Body of pancreas (tissue), 4 donors: ENCODE measurements around the gene MUC21. TPM values are rescaled to one million over a fixed set of nuclear protein-coding genes. Genes with fewer than 3 reads are reported as not detected.
"Not testable (repeated sequence)": the region's sequence is repeated elsewhere in the genome, so short reads cannot be mapped to it uniquely, and the experiment has no call there.

Experiments
- ATAC-seq: fragments of 150-250 bp; one replicate; pipeline ENCODE4 v1.9.1; 2016
- DNase-seq, 4 donors: peaks; one replicate each; pipeline ENCODE4 v3.0.0-alpha.2; 2019
- H3K27ac ChIP-seq, 4 donors: fragments of 200-600 bp; sonication (generic); 1 replicate in 3 of 4; 2 replicates in 1 of 4; pipeline versions ENCODE4 v1.5.1 to v1.6.1; 2016 to 2019; ENCODE audit warnings: mild to moderate bottlenecking in 1 of 4, mixed read lengths in 1 of 4, moderate library complexity in 1 of 4
- H3K27me3 ChIP-seq, 2 donors: fragments of 200-600 bp; sonication (generic); one replicate each; pipeline ENCODE4 v1.6.0; 2016; ENCODE audit warnings: mild to moderate bottlenecking in 1 of 2
- H3K36me3 ChIP-seq, 2 donors: fragments of 200-600 bp; sonication (generic); replicated peaks in 1 of 2; 2 replicates each; pipeline ENCODE4 v1.5.1; 2016; ENCODE audit warnings: low read depth in 2 of 2; ENCODE audit not compliant: insufficient read depth in 1 of 2
- H3K4me1 ChIP-seq: fragments of 200-600 bp; sonication (generic); one replicate; pipeline ENCODE4 v1.6.0; 2016
- H3K4me3 ChIP-seq, 2 donors: fragments of 200-600 bp; sonication (generic); 1 replicate in 1 of 2; 2 replicates in 1 of 2; pipeline ENCODE4 v1.5.1; 2016 to 2019
- H3K9me3 ChIP-seq, 3 donors: fragments of 200-600 bp; sonication (generic); 1 replicate in 2 of 3; 2 replicates in 1 of 3; pipeline ENCODE4 v1.5.1; 2016
- POLR2A ChIP-seq, 3 donors: fragments of 450-650 bp; IDR thresholded peaks; one replicate each; pipeline ENCODE4 v1.6.1; 2016; ENCODE audit warnings: antibody characterized with exemption in 3 of 3, mild to moderate bottlenecking in 2 of 3
- WGBS, 2 donors: methylation state at CpG; one replicate each; pipeline ENCODE4 v1.1.5; 2017; 5-methylcytosine and 5-hydroxymethylcytosine counted together
- intact Hi-C: fragments of 100-400 bp; cut with DNase I; formaldehyde crosslinking; loops from one replicate; pipeline ENCODE4 v1.15.1; 2023
- total RNA-seq, 2 donors: library from RNA; depleted of rRNA; stranded (reverse); fragments of >200 nt; gene quantifications; one replicate each; pipeline ENCODE4 v1.1.0, GENCODE V29; 2016
- TF ChIP-seq, protein P1 (sequence below), 7 experiments: fragments of 450-650 bp in 4 of 7; fragments of 200-600 bp in 3 of 7; sonication (generic) in 3 of 7; IDR thresholded peaks; one replicate each; pipeline ENCODE4 v1.5.1; 2016 to 2019; ENCODE audit warnings: antibody characterized with exemption in 7 of 7

MUC21 gene
- total RNA-seq, 2 donors from 2014 or later: not detected

DNA sequence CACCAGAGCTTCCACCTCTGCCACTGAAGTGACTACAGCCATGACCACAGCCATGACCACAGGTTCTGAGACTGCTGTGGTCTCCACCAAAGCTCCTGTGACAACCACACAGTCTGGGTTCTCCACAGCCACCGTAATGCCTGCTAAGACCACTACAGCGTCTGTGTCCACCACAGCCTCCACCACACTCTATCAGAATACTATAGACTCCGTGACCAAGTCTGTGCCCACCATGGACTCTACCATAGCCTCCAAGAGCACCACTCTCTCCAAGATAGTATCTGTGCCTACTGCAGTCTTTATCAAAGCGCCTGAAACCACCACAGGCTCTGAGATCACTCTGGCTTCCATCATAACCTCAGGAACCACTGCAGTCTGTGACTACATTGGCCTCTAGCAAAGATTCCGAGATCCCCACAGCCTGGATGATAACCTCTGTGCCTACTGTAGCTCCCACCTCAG, 18.3 kb upstream of the MUC21 start:
- 70 to 91% methylated on average over 5 of the region's 5 CpGs for WGBS, 2 donors
- no peak for DNase-seq
- H3K36me3 ChIP-seq: no peaks in the 10 kb centered on the region
- H3K4me3 ChIP-seq: no peak overlapping the region
- no peak overlapping the region for H3K27ac ChIP-seq
- H3K4me1 ChIP-seq: no peaks in the 10 kb centered on the region
- intact Hi-C loops: no loop called here
- TF ChIP-seq, protein P1, sequence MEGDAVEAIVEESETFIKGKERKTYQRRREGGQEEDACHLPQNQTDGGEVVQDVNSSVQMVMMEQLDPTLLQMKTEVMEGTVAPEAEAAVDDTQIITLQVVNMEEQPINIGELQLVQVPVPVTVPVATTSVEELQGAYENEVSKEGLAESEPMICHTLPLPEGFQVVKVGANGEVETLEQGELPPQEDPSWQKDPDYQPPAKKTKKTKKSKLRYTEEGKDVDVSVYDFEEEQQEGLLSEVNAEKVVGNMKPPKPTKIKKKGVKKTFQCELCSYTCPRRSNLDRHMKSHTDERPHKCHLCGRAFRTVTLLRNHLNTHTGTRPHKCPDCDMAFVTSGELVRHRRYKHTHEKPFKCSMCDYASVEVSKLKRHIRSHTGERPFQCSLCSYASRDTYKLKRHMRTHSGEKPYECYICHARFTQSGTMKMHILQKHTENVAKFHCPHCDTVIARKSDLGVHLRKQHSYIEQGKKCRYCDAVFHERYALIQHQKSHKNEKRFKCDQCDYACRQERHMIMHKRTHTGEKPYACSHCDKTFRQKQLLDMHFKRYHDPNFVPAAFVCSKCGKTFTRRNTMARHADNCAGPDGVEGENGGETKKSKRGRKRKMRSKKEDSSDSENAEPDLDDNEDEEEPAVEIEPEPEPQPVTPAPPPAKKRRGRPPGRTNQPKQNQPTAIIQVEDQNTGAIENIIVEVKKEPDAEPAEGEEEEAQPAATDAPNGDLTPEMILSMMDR (IDR thresholded peaks at IDR 0.05): no peak
- TF ChIP-seq POLR2A (IDR thresholded peaks at IDR 0.05): no peak
- H3K27me3 ChIP-seq: no peaks in the 10 kb centered on the region
- H3K9me3 ChIP-seq: no peaks in the 10 kb centered on the region
- ATAC-seq: no peak

DNA sequence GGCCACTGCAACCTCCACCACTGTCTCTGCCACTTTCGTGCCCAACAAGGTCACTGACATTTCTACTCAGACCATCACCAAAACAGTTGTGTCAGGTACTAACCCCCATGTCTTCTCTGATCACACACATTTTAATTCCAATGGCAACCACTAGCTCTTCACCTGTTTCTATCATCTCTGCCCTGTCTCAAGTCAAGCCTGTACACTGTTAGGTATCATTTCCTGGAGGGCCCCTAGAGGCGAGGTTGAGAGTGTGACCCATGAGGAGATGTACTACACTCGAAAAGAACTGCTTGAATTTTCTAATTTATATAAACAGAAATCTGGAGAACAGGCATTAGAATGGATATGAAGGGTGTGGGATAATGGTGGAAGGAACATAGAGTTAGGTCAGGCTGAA, 17.4 kb upstream of the MUC21 start:
- no peak for TF ChIP-seq POLR2A (IDR thresholded peaks at IDR 0.05)
- TF ChIP-seq, protein P1 (IDR thresholded peaks at IDR 0.05): no peak
- Histone ChIP-seq H3K36me3 (no peaks in the 10 kb centered on the region), H3K27me3 (no peaks in the 10 kb centered on the region), H3K9me3 (no peaks in the 10 kb centered on the region), H3K4me3 (no peak overlapping the region), H3K27ac (no peak overlapping the region), H3K4me1 (no peaks in the 10 kb centered on the region)
- ATAC-seq (no peak), DNase-seq (no peak)
- WGBS, 2 donors: 58 to 79% methylated on average over 3 of the region's 3 CpGs
- intact Hi-C loops: no loop called here

DNA sequence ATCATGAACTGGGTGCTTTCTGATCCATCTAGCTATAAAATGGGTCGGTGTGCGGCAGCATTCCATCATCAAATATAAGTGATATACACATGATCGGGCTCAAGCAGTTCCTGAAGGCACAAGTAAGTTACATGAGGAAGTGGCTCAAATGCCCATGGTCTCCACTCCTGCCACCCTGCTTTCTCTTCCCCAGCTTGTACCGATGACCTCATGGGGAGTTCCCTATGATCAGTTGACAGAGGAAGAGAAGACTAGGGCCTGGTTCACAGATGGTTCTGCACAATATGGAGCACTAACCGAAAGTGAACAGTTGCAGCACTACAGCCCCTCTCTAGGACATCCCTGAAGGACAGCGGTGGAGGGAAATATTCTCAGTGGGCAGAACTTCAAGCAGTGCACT, 14.3 kb upstream of the MUC21 start:
- ATAC-seq, intact Hi-C loops, H3K36me3 ChIP-seq, H3K9me3 ChIP-seq, H3K4me1 ChIP-seq, H3K4me3 ChIP-seq, H3K27ac ChIP-seq, H3K27me3 ChIP-seq: not testable (repeated sequence)
- WGBS, 2 donors: 86 to 93% methylated on average over 6 of the region's 6 CpGs
- DNase-seq: peak in 1 of 4 donors; percentile 25

DNA sequence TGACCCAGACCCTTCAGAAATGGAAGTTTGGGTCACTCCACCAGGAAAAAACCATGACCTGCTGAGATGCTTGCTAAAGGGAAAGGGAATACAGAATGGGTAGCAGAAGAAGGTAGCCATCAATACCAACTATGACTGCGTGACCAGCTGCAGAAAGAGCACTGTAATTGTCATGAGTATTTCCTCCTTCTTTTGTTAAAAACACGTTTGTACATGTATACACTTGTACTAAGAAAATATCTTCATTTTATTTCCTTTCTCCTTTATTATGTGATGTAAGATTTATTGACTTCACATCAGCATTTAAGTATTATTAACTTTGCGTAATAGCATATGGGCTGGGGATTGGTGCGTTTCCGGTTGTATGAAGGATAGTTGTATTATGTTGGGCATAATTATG, 12.6 kb upstream of the MUC21 start:
- no peak overlapping the region for H3K4me3 ChIP-seq
- H3K9me3 ChIP-seq: no peaks in the 10 kb centered on the region
- no peak overlapping the region for H3K27ac ChIP-seq
- ATAC-seq: no peak
- no peak for DNase-seq
- H3K4me1 ChIP-seq: no peaks in the 10 kb centered on the region
- no peaks in the 10 kb centered on the region for H3K27me3 ChIP-seq
- H3K36me3 ChIP-seq: no peaks in the 10 kb centered on the region
- TF ChIP-seq, protein P1 (IDR thresholded peaks at IDR 0.05): no peak
- TF ChIP-seq POLR2A (IDR thresholded peaks at IDR 0.05): no peak
- intact Hi-C loops: no loop called here
- WGBS, 2 donors: 77 to 84% methylated on average over 5 of the region's 5 CpGs

DNA sequence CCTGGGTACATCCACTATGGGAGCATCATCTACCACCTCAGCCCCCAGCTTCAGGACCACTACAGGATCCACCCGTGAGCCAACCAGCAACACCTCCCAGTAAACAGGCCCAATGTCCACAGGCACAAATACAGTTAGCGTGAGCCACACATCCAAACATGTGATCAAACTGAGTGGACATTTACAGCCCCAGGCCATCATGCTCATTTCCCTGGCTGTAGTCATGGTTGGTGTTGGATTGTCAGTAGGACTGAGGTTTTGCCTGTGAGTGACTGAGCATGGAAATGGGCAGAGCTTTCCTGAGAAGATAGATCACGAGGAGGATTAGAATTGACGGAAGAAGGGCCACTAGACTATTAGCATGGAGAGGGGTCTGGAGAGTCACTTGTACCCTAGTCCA, 10.7 kb upstream of the MUC21 start:
- ATAC-seq (no peak), DNase-seq (no peak)
- Histone ChIP-seq H3K4me1 (no peaks in the 10 kb centered on the region), H3K4me3 (no peak overlapping the region), H3K36me3 (no peaks in the 10 kb centered on the region), H3K27ac (no peak overlapping the region), H3K9me3 (no peaks in the 10 kb centered on the region), H3K27me3 (no peaks in the 10 kb centered on the region)
- WGBS, 2 donors: 84 to 94% methylated on average over 4 of the region's 4 CpGs
- intact Hi-C loops: no loop called here
- no peak for TF ChIP-seq POLR2A (IDR thresholded peaks at IDR 0.05)
- TF ChIP-seq, protein P1 (IDR thresholded peaks at IDR 0.05): no peak
